Cerebellar cortex (tissue), 1 donor: ENCODE measurements around the gene CFAP43.

Source experiments
- DNase-seq: peaks from one replicate; pipeline ENCODE4 v3.0.0-alpha.2; 2015; ENCODE audit warnings: low spot score

Gene CFAP43

DNA sequence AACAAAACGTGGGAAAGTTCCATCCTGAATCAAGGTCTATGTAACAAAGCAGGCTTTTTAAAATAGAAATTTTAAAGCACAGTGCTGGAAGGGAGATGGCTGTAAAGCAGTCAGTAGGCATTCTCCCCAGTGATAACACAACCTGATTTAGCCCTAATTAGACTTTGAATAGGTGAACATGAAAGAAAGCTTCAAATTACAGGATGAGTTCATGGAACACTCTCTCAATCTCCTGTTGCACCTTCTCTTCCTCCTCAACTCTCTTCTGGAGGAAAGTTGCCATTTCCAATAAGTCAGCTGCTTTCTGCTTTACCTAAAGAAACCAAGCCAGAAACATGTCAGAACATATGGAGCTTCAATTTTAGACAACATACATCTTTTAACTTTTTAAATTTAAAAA is 90.1 kb downstream of the CFAP43 start:
- no peak for DNase-seq

GRCh38 chr10:104139221-104139620 is 92.9 kb downstream of the CFAP43 start:
- DNase-seq: no peak

DNA sequence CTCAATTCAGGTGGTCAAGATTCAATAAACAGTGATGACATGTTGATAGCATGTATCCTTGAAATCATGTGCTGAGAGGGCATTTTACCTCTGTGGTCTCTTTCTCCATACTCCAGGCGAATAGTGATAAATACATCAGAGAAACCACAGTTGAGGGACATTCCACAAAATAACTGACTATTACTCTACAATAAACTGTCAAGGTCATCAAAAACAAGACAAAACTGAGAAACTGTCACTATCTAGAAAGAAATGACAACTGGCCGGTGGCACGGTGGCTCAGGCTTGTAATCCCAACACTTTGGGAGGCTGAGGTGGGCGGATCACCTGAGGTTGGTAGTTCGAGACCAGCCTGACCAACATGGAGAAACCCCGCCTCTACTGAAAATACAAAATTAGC is 94.0 kb downstream of the CFAP43 start:
- DNase-seq: no peak

GRCh38 chr10:104130041-104130440 is 102.1 kb downstream of the CFAP43 start:
- DNase-seq: no peak

- DNase-seq: no peak
These were observed 104.0 kb downstream of the CFAP43 start for GRCh38 chr10:104128214-104128613.

DNA sequence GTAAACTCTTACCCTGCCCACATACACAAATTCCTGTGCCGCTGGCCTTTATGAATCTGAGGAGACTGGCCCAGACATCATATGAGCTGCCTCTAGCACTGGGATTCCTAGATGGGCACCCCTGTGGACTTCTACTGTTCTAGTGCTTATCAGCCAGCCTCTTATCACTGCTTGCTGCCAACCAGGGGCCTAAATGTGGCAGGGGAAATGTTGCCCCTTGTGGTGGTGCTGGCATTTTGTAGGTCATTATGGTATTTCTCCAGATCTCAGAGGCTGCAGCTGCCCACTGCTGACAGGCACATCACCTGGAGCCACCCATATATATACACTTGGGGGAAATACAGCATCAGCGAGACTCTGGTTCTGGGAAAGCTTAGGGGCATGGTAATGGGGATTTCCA is 104.8 kb downstream of the CFAP43 start:
- no peak for DNase-seq

- DNase-seq: peak; percentile 40
These were observed 108.8 kb downstream of the CFAP43 start for GRCh38 chr10:104123397-104123796.

- DNase-seq: peak; percentile 69
These were observed 109.7 kb downstream of the CFAP43 start for GRCh38 chr10:104122225-104123107.

DNA sequence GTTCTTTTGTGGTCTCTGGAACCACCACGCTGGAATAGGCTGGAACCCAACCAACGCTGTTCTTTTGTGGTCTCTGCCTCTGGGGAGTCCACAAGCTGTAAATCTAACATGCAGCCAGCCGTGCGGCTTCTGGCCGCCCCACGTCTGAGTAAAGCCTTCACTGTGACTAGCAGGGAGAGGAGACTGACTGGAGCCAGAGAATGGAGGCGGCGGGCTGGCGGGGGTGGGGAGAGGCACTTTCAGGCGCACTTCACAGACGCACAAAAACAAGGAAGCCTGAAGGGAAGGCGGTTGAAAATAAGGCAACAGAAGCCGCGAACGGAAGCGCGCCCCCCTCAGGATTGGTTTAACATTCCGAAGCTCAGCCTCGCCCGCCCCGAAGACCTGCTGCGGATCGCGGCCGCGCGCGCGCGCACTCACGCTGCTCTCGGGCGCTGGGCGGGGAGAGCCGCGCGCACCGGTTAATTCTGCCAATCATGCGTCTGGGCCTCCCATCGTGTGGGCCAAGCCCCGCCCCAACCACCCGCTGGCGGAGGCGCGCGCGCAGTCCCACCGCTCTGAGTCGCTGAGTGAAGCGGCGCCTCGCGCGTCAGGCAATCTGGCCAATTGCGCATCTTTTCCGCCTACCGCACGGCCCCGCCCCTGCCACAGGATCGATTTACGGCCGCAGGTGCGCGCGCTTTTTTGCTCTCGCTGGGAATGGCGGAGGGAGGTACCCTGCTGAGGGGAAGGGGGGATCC is 110.5 kb downstream of the CFAP43 start, which contains the start of gene SFR1:
Gene SFR1 (plus strand): TSS at position 687 of the 740 bp plus-strand sequence. CDS start 13 bp downstream, at position 700.
- peak; percentile 98 for DNase-seq

- DNase-seq: peak; percentile 79
These were observed 111.2 kb downstream of the CFAP43 start for GRCh38 chr10:104120903-104121484.

GRCh38 chr10:104120512-104120902 is 111.7 kb downstream of the CFAP43 start:
- DNase-seq: no peak

GRCh38 chr10:104119996-104120395 is 112.2 kb downstream of the CFAP43 start:
- no peak for DNase-seq

DNA sequence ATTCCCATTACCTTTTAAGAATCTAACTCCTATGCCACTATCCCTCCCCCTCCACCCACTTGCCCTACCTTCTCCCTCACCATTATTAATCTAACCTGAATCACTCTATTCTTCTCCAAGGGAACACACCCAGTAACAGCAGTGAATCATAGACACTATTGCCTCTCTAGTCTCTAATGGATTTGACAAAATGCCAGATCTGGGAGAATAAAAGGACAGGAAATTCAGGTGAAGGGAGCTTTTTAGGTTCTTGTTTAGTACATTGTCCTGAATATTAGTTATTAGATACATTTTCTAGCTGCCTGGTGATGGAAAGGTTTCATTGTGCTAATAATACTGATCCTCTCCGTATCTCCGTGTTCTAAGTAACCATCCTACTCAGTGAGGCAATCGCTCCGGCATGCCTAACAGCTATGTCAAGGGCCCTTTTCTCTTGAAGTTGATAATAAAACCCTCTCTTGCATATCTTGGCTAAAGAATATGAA is 114.3 kb downstream of the CFAP43 start:
- DNase-seq: no peak

DNA sequence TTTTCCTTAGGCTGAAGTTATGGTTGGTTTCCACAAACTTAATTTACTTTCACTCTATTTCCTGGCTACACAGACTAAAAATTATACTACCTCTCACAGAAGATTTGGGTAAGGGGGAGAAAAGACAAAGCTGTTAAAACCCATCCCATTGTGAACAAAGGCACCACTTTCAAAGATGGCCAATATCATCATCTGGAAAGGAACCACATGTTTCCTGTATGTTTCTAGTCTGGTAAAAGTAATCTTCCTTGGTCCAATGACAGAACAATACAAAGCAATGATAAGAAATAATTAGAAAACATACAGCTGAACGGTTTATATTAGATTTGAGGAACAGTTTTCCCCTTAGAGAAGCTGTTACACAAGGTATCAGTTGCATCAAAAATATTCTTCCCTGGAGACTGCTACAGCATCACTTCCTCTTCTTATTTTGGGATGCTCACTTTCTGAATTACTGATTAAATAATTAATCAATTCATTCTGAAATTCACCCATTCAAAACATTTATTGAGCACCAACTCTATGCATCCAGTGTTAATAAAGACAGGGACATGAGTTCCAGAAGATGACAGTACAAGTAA is 118.7 kb downstream of the CFAP43 start:
- no peak for DNase-seq

- no peak for DNase-seq
These were observed 122.1 kb downstream of the CFAP43 start for GRCh38 chr10:104109908-104110662.

- no peak for DNase-seq
These were observed 127.2 kb downstream of the CFAP43 start for GRCh38 chr10:104104926-104105325.

GRCh38 chr10:104104418-104104817 is 127.7 kb downstream of the CFAP43 start:
- no peak for DNase-seq

DNA sequence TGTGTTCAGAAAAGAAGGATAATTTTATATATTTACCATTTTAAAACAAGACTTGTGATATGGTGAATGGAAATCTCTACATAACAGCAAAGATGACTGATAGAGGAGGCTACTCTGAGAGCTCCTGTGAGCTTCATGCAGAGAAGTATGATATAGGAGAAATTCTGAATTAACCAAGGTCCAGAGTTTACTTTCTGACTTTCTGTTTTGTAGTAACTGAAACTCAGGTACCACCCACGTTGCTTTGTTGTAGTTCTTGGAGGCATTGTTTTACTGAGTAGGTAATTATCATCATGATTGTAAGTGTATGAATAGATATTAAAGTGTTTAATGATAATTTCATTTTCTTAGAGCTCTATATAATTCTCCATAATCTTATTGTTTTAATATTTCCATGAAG is 128.2 kb downstream of the CFAP43 start:
- DNase-seq: no peak

DNA sequence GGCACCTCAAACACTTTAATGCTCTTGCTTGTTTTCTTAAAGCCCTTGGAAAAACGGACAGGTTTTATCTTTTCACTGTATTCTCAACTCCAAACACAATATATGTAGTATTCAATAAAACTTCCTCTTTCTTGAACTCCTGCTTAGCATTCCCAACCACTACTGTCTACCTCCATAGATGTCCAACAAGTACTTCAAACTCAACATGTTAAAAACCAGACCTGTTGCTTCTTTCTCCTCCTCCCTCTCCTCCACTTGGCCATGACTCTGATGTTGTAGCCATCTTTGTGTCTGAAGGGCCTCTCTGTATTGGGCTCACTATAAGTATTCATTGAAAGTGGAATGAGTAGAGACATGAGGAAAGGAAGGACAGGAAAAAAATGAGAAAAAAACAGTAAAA is 130.3 kb downstream of the CFAP43 start:
- no peak for DNase-seq

- DNase-seq: no peak
These were observed 131.4 kb downstream of the CFAP43 start for GRCh38 chr10:104100795-104101194.

GRCh38 chr10:104099941-104100340 is 132.2 kb downstream of the CFAP43 start:
- DNase-seq: no peak
